Erythroblast (primary cell): ENCODE results near the gene HIVEP1.

ENCODE experiments used
- GATA1 ChIP-seq: IDR thresholded peaks from 2 replicates; pipeline ENCODE4 v1.6.1; 2011; ENCODE audit warnings: low read depth, mild to moderate bottlenecking, control low read depth, low read length, moderate library complexity
- POLR2A ChIP-seq: IDR thresholded peaks from 2 replicates; pipeline ENCODE4 v1.6.1; 2011; ENCODE audit warnings: mild to moderate bottlenecking, low read length

DNA sequence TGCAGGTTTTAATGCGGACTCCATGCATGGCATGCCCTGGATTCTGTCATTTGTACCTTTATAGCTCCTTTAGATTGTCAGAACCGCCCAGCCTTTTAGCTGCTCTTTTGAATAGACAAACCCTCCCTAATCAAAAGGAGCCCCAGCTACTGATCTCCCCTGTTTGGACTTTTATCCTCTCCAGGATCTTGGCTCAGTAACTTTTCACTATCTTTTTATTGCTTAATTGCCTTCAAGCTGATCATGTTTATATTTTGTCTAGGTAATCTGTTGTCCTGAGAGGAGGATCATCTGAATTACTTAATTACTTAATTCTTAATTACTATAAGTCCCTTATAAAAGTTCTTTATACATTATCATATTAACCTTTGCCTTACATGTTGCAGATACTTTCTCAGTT, 93.2 kb downstream of the HIVEP1 start:
- TF ChIP-seq POLR2A (no peak), GATA1 (no peak)
